H9 (cell line): ENCODE results near the gene PALS2. TPM values are rescaled to one million over a fixed set of nuclear protein-coding genes. Genes with fewer than 3 reads are reported as not detected.

Source experiments
- DNase-seq: peaks from one replicate; pipeline ENCODE4 v3.0.0-alpha.2; 2017
- H2AFZ ChIP-seq: one replicate; pipeline ENCODE4 v1.6.1; 2013; ENCODE audit warnings: mild to moderate bottlenecking, low read length, control low read depth, moderate library complexity
- H2AK5ac ChIP-seq: 2 replicates; pipeline ENCODE4 v1.6.1; 2013; ENCODE audit warnings: low read length, control low read depth, mixed read lengths; ENCODE audit not compliant: insufficient read length
- H2BK120ac ChIP-seq: one replicate; pipeline ENCODE4 v1.6.1; 2013; ENCODE audit warnings: low read depth, mild to moderate bottlenecking, low read length, control low read depth, inconsistent platforms; ENCODE audit not compliant: poor library complexity, severe bottlenecking
- H2BK12ac ChIP-seq: 2 replicates; pipeline ENCODE4 v1.6.1; 2013; ENCODE audit warnings: low read length, control low read depth, mixed read lengths, low read depth; ENCODE audit not compliant: insufficient read length
- H2BK15ac ChIP-seq: 2 replicates; pipeline ENCODE4 v1.6.1; 2013; ENCODE audit warnings: low read depth, low read length, control low read depth
- H2BK20ac ChIP-seq: one replicate; pipeline ENCODE4 v1.6.1; 2013; ENCODE audit warnings: low read depth, mild to moderate bottlenecking, low read length, control low read depth, inconsistent platforms; ENCODE audit not compliant: poor library complexity, severe bottlenecking
- H2BK5ac ChIP-seq: 2 replicates; pipeline ENCODE4 v1.6.1; 2013; ENCODE audit warnings: low read length, control low read depth, mixed read lengths; ENCODE audit not compliant: insufficient read length
- H3K14ac ChIP-seq: 2 replicates; pipeline ENCODE4 v1.6.1; 2013; ENCODE audit warnings: low read length, control low read depth; ENCODE audit not compliant: insufficient read depth
- H3K18ac ChIP-seq: 2 replicates; pipeline ENCODE4 v1.6.1; 2013; ENCODE audit warnings: low read depth, mild to moderate bottlenecking, mixed read lengths, low read length, control low read depth; ENCODE audit not compliant: insufficient read length
- H3K23ac ChIP-seq: 2 replicates; pipeline ENCODE4 v1.6.1; 2013; ENCODE audit warnings: low read length, control low read depth, mixed read lengths, low read depth; ENCODE audit not compliant: insufficient read length
- H3K23me2 ChIP-seq: 2 replicates; pipeline ENCODE4 v1.6.1; 2013; ENCODE audit warnings: low read depth, mild to moderate bottlenecking, mixed read lengths, low read length, control low read depth; ENCODE audit not compliant: insufficient read length, poor library complexity, severe bottlenecking
- H3K27ac ChIP-seq: 2 replicates; pipeline ENCODE4 v1.5.1; 2013; ENCODE audit warnings: low read length, control low read depth, mixed read lengths, low read depth; ENCODE audit not compliant: insufficient read length
- H3K27me3 ChIP-seq: 2 replicates; pipeline ENCODE4 v1.6.1; 2013; ENCODE audit warnings: low read length, control low read depth, inconsistent platforms; ENCODE audit not compliant: insufficient read depth
- H3K4ac ChIP-seq: 2 replicates; pipeline ENCODE4 v1.6.1; 2013; ENCODE audit warnings: low read depth, mild to moderate bottlenecking, control low read depth, inconsistent platforms, low read length, moderate library complexity
- H3K4me1 ChIP-seq: 2 replicates; pipeline ENCODE4 v1.6.1; 2013; ENCODE audit warnings: low read length, control low read depth, inconsistent platforms; ENCODE audit not compliant: insufficient read depth
- H3K4me2 ChIP-seq: 2 replicates; pipeline ENCODE4 v1.6.1; 2013; ENCODE audit warnings: low read length, control low read depth, mixed read lengths; ENCODE audit not compliant: insufficient read length, insufficient read depth
- H3K56ac ChIP-seq: 2 replicates; pipeline ENCODE4 v1.6.1; 2013; ENCODE audit warnings: low read depth, mild to moderate bottlenecking, mixed read lengths, low read length, control low read depth; ENCODE audit not compliant: insufficient read length
- H3K79me1 ChIP-seq: 2 replicates; pipeline ENCODE4 v1.6.1; 2013; ENCODE audit warnings: low read depth, mild to moderate bottlenecking, moderate library complexity, low read length, control low read depth, inconsistent platforms; ENCODE audit not compliant: insufficient read depth, poor library complexity, severe bottlenecking
- H3K79me2 ChIP-seq: 2 replicates; pipeline ENCODE4 v1.6.1; 2013; ENCODE audit warnings: low read length, control low read depth, inconsistent platforms; ENCODE audit not compliant: insufficient read depth
- H3K9ac ChIP-seq: 2 replicates; pipeline ENCODE4 v1.6.1; 2013; ENCODE audit warnings: low read length, control low read depth, mixed read lengths; ENCODE audit not compliant: insufficient read length; ENCODE audit errors: extremely low read depth
- H3K9me3 ChIP-seq: one replicate; pipeline ENCODE4 v1.6.1; 2013; ENCODE audit warnings: low read depth, low read length, inconsistent platforms; ENCODE audit not compliant: control insufficient read depth
- H3T11ph ChIP-seq: one replicate; pipeline ENCODE4 v1.6.1; 2013; ENCODE audit warnings: mild to moderate bottlenecking, low read length, control low read depth, inconsistent platforms
- H4K20me1 ChIP-seq: one replicate; pipeline ENCODE4 v1.6.1; 2013; ENCODE audit not compliant: control insufficient read depth, insufficient read length, insufficient read depth
- H4K5ac ChIP-seq: 2 replicates; pipeline ENCODE4 v1.6.1; 2013; ENCODE audit warnings: low read depth, mild to moderate bottlenecking, mixed read lengths, low read length, control low read depth; ENCODE audit not compliant: insufficient read length
- H4K8ac ChIP-seq: replicated peaks from 2 replicates; pipeline ENCODE4 v1.6.1; 2013; ENCODE audit warnings: low read length, control low read depth, mixed read lengths, low read depth; ENCODE audit not compliant: insufficient read length
- H4K91ac ChIP-seq: 2 replicates; pipeline ENCODE4 v1.6.1; 2013; ENCODE audit warnings: low read depth, mild to moderate bottlenecking, moderate library complexity, mixed read lengths, low read length, control low read depth; ENCODE audit not compliant: insufficient read length
- H3K27ac Mint-ChIP-seq, 3 experiments: 2 replicates in 2 of 3; 3 replicates in 1 of 3; pipeline ENCODE4 v1.8.0; 2020 to 2021; ENCODE audit warnings: mixed read lengths in 3 of 3, mild to moderate bottlenecking in 1 of 3, moderate library complexity in 1 of 3
- H3K27me3 Mint-ChIP-seq: 2 replicates; pipeline ENCODE4 v1.8.0; 2021; ENCODE audit warnings: low read depth, mild to moderate bottlenecking, moderate library complexity, mixed read lengths
- H3K36me3 Mint-ChIP-seq, 3 experiments: 2 replicates in 2 of 3; 3 replicates in 1 of 3; pipeline ENCODE4 v1.8.0; 2020 to 2021; ENCODE audit warnings: low read depth in 3 of 3, mixed read lengths in 3 of 3; ENCODE audit not compliant: insufficient read depth in 1 of 3
- H3K4me1 Mint-ChIP-seq, 2 experiments: 2 replicates each; pipeline ENCODE4 v1.8.0; 2020; ENCODE audit warnings: mixed read lengths in 2 of 2
- H3K4me3 Mint-ChIP-seq, 2 experiments: 2 replicates in 1 of 2; 3 replicates in 1 of 2; pipeline ENCODE4 v1.8.0; 2020 to 2021; ENCODE audit warnings: mild to moderate bottlenecking in 2 of 2, mixed read lengths in 2 of 2, moderate library complexity in 1 of 2
- H3K9me3 Mint-ChIP-seq, 2 experiments: 2 replicates in 1 of 2; 3 replicates in 1 of 2; pipeline ENCODE4 v1.8.0; 2020; ENCODE audit warnings: mild to moderate bottlenecking in 2 of 2, mixed read lengths in 2 of 2, moderate library complexity in 1 of 2
- CTCF ChIP-seq: fragments of 200-600 bp; sonication (generic); conservative IDR thresholded peaks from 3 replicates; pipeline ENCODE4 v1.8.0; 2021; ENCODE audit warnings: antibody characterized with exemption, mild to moderate bottlenecking
- total RNA-seq: library from RNA; stranded (reverse); gene quantifications from 2 replicates; pipeline ENCODE4 v1.2.1, GENCODE V29; 2021

The PALS2 gene
- total RNA-seq, 1 experiment from 2014 or later = 63.1 TPM

DNA sequence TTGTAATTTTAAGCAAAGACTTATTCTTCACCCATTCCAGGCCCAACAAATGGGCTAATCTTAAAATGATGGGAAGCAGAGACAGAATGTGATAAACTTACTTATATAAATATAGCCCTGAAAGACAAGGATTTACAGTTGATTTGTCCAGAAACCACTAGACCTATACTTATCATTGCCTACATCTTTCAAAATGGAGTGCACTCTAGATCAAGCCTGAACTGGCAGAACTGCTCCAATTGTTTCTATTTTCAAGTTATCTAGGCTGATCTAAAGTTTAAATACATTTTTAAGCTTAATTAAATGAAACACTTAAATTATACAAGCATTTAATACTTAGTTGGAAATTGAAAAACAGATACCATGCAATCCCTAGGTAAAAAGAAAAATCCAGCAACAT is 24.9 kb upstream of the PALS2 start:
- Mint-ChIP-seq H3K27me3 (peaks cover 2% of the 10 kb centered on the region), H3K4me3 (no peak overlapping the region), H3K9me3 (no peaks in the 10 kb centered on the region), H3K36me3 (no peaks in the 10 kb centered on the region), H3K27ac (no peak overlapping the region), H3K4me1 (peaks cover 0 to 5% of the 10 kb centered on the region in 2 experiments; a peak in 2 of 4 replicates)
- Histone ChIP-seq H3K4me1 (no peaks in the 10 kb centered on the region), H2AFZ (no peak overlapping the region), H3K14ac (no peak overlapping the region), H4K20me1 (no peaks in the 10 kb centered on the region), H3K79me2 (no peaks in the 10 kb centered on the region), H3K18ac (no peak overlapping the region), H2BK5ac (no peak overlapping the region), H2BK120ac (no peak overlapping the region), H4K5ac (no peak overlapping the region), H3K27ac (no peak overlapping the region), H2BK12ac (no peak overlapping the region), H2BK15ac (no peak overlapping the region), H3K9ac (no peak overlapping the region), H3T11ph (no peak overlapping the region), H2BK20ac (no peak overlapping the region), H3K9me3 (no peaks in the 10 kb centered on the region), H3K79me1 (no peaks in the 10 kb centered on the region), H2AK5ac (no peak overlapping the region), H3K56ac (no peak overlapping the region), H3K23ac (no peak overlapping the region), H4K91ac (no peak overlapping the region), H3K4ac (no peak overlapping the region), H4K8ac (no peak overlapping the region), H3K27me3 (no peaks in the 10 kb centered on the region), H3K23me2 (no peaks in the 10 kb centered on the region), H3K4me2 (no peak overlapping the region)
- no peak for TF ChIP-seq CTCF
- no peak for DNase-seq
